Nephron progenitor cell (in vitro differentiated cells): ENCODE measurements around the gene RANBP3L.
A peak's percentile ranks its signal among the peaks of the same experiment; 100 is the strongest.

Experiments
- DNase-seq: peaks from one replicate; pipeline ENCODE4 v3.0.0; 2021
- H3K27ac Mint-ChIP-seq: 2 replicates; pipeline ENCODE4 v1.8.0; 2021; ENCODE audit warnings: mild to moderate bottlenecking, moderate library complexity, mixed read lengths
- H3K27me3 Mint-ChIP-seq: 2 replicates; pipeline ENCODE4 v1.8.0; 2021; ENCODE audit warnings: mild to moderate bottlenecking, low read depth, mixed read lengths; ENCODE audit not compliant: poor library complexity
- H3K36me3 Mint-ChIP-seq: 2 replicates; pipeline ENCODE4 v1.8.0; 2021; ENCODE audit warnings: low read depth, mixed read lengths
- H3K4me1 Mint-ChIP-seq: 2 replicates; pipeline ENCODE4 v1.8.0; 2021; ENCODE audit warnings: mixed read lengths
- H3K4me3 Mint-ChIP-seq: 2 replicates; pipeline ENCODE4 v1.8.0; 2021; ENCODE audit warnings: mild to moderate bottlenecking, moderate library complexity, mixed read lengths
- H3K9me3 Mint-ChIP-seq: 2 replicates; pipeline ENCODE4 v1.8.0; 2021; ENCODE audit warnings: mild to moderate bottlenecking, moderate library complexity, mixed read lengths
- TF ChIP-seq, protein P1 (sequence below): fragments of 200-600 bp; sonication (generic); IDR thresholded peaks from 2 replicates; pipeline ENCODE4 v1.5.0; 2021; ENCODE audit warnings: antibody characterized with exemption

Gene RANBP3L

DNA sequence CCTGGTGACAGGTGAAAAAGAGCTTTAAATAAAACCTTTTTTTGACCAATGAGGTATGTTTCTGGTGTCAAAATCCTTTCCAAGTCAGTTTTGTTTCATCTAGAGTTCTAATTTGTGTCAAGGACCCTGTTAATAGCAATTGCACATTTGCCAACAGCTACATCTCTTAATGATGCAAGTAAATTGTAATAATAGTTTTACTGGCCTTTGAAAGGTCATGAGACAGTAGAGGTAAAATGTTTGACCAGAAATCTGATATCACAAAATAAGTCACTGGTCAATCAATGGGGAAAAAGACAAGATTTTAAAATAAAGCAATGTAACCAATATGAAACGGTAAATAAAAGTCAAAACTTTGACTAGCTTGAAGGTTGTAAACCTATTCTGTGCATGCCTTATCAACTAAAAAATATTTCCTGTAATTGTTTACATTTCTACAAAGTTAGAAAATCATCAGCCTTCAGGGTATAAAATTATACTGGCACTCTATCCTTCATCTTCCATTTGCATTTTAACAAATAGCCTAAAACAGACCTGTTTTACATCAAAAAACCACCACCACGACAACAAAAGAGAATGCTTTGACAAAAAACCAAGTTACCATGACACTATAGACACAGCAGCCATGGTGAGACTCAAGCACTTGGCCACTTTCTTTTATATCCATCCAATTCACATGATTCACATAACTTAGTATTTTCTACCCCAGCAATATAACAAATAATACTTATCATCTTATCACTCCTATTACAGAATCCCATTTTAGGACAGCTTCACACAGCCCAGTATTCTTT, 63.0 kb downstream of the RANBP3L start:
- Mint-ChIP-seq H3K27ac (no peak overlapping the region), H3K9me3 (peaks cover 3% of the 10 kb centered on the region), H3K27me3 (no peaks in the 10 kb centered on the region), H3K4me1 (peaks cover 36% of the 10 kb centered on the region), H3K36me3 (peaks cover 11% of the 10 kb centered on the region), H3K4me3 (peak overlapping the region; percentile 31)
- TF ChIP-seq, protein P1, sequence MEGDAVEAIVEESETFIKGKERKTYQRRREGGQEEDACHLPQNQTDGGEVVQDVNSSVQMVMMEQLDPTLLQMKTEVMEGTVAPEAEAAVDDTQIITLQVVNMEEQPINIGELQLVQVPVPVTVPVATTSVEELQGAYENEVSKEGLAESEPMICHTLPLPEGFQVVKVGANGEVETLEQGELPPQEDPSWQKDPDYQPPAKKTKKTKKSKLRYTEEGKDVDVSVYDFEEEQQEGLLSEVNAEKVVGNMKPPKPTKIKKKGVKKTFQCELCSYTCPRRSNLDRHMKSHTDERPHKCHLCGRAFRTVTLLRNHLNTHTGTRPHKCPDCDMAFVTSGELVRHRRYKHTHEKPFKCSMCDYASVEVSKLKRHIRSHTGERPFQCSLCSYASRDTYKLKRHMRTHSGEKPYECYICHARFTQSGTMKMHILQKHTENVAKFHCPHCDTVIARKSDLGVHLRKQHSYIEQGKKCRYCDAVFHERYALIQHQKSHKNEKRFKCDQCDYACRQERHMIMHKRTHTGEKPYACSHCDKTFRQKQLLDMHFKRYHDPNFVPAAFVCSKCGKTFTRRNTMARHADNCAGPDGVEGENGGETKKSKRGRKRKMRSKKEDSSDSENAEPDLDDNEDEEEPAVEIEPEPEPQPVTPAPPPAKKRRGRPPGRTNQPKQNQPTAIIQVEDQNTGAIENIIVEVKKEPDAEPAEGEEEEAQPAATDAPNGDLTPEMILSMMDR: no peak
- no peak for DNase-seq

DNA sequence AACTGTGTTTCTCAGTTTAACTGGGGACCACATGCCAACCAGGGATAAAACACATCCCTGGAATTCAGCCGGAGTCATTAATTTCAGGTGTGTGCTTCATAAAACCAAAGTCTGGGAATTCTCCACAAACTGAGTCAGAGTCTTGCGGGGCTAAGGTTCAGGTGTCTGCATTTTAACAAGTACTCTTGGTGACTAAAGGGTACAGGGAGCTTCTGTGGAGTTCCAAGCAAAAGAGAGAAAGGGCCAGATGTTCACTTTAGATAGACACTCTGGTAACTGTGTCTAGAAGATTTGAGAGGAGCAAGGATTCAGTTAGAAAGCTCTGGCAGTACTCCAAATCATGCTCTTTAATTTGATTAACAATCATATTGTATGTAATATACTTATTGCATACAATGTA, 64.0 kb downstream of the RANBP3L start:
- H3K36me3 Mint-ChIP-seq: peaks cover 6% of the 10 kb centered on the region
- TF ChIP-seq, protein P1: no peak
- H3K4me3 Mint-ChIP-seq: no peak overlapping the region
- no peaks in the 10 kb centered on the region for H3K27me3 Mint-ChIP-seq
- no peak overlapping the region for H3K27ac Mint-ChIP-seq
- DNase-seq: no peak
- H3K9me3 Mint-ChIP-seq: peaks cover 3% of the 10 kb centered on the region
- H3K4me1 Mint-ChIP-seq: peaks cover 33% of the 10 kb centered on the region

DNA sequence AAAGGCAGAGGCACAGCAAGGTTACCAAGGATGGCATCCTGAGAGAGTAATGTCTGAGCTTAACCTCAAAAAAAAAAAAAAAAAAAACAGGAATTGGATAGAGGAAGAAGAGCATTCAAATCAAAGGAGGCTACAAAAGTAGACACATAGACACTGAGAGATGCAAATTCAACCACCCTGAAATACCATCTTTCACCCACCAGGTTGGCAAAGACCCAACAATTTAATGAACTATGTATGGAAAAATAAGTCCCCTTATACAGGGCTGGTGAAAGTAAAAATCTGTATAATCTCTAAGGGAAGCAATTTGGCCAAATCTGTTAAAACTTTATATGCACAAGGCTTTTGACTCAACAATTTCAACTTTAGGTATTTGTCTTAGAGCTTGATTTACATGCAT, 64.9 kb downstream of the RANBP3L start:
- no peak overlapping the region for H3K4me3 Mint-ChIP-seq
- H3K4me1 Mint-ChIP-seq: peaks cover 26% of the 10 kb centered on the region
- TF ChIP-seq, protein P1: no peak
- H3K27me3 Mint-ChIP-seq: no peaks in the 10 kb centered on the region
- H3K36me3 Mint-ChIP-seq: peaks cover 6% of the 10 kb centered on the region
- DNase-seq: no peak
- no peaks in the 10 kb centered on the region for H3K9me3 Mint-ChIP-seq
- no peak overlapping the region for H3K27ac Mint-ChIP-seq

DNA sequence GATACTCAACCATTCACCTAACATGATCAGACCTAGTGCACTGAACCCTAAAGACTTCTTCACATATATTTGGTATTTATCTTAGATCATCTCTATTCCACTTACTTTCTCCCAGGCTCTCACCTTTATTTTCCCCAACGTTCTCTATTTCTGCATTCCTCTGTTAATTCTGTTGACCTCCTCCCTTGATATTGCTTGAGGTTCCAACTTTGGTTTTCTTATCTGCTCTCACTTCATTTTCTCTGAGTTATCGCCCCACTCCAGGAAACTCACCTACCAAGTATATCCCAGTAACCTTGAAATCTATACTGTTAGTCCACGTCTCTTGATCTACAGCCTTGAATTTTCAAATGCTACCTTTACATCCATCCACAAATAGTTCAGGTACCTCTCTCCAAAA, 69.2 kb downstream of the RANBP3L start:
- Mint-ChIP-seq H3K36me3 (peaks cover 14% of the 10 kb centered on the region), H3K27me3 (no peaks in the 10 kb centered on the region), H3K27ac (no peak overlapping the region), H3K9me3 (no peaks in the 10 kb centered on the region), H3K4me1 (no peaks in the 10 kb centered on the region), H3K4me3 (no peak overlapping the region)
- TF ChIP-seq, protein P1: no peak
- no peak for DNase-seq

DNA sequence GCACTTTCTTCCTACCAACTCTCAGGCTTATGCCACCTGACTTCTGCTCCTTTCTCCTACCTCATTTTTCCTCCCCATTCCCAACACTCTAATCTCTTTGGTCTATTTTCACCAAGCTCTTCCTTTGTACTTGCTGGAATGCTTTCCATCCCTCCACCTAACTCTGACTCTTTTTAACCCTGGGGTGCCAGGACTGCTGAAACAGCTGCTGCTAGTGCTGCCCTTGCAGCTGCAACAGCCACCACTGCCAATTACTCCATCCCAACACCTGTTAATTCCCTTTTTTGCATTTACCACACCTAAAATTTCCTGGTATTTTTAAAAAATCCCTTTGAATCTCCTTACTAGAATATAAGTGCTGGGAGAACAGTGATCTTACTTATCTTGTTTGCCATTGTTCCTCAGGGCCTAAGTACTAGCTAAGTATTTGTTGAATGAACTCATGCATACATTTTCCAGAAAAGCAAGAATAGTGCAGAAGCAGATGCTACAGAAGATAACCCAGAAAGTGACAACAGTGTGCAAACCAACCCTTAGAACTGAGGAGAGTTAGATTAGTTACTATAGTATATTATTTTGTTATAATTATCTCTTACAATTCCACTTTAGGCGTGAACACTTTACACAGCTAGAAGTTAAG, 71.4 kb downstream of the RANBP3L start:
- no peaks in the 10 kb centered on the region for H3K4me1 Mint-ChIP-seq
- no peaks in the 10 kb centered on the region for H3K27me3 Mint-ChIP-seq
- no peak for DNase-seq
- TF ChIP-seq, protein P1: no peak
- no peaks in the 10 kb centered on the region for H3K9me3 Mint-ChIP-seq
- H3K4me3 Mint-ChIP-seq: no peak overlapping the region
- H3K27ac Mint-ChIP-seq: peak overlapping the region; percentile 60
- peaks cover 15% of the 10 kb centered on the region for H3K36me3 Mint-ChIP-seq

DNA sequence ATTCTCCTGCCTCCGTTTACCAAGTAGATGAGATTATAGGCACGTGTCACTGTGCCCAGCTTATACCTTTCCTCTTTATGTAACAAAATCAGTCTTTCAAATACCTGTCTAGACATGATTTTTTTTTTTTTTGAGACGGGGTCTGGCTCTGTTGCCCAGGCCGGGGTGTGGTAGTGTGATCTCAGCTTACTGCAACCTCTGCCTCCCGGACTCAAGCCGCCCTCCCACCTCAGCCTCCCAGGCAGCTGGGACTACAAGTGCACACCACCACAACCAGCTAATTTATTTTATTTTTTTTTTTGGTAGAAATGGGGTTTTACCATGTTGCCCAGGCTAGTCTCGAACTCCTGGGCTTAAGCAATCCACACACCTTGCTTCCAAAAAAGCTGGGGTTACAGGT, 73.2 kb downstream of the RANBP3L start:
- no peak overlapping the region for H3K4me3 Mint-ChIP-seq

More for the DNA sequence above, 73.2 kb downstream of the RANBP3L start:
- Mint-ChIP-seq H3K36me3 (peaks cover 15% of the 10 kb centered on the region), H3K27ac (no peak overlapping the region), H3K9me3 (no peaks in the 10 kb centered on the region), H3K27me3 (no peaks in the 10 kb centered on the region), H3K4me1 (no peaks in the 10 kb centered on the region)
- no peak for DNase-seq
- TF ChIP-seq, protein P1: no peak
